Stimulated activated CD4-positive, alpha-beta T cell treated with anti-CD3 and anti-CD28 coated beads, TNF-alpha, amount 100 ng/mL, for 4 hours (primary cell): ENCODE data around the gene GPS2.
"Not testable (repeated sequence)": the region's sequence is repeated elsewhere in the genome, so short reads cannot be mapped to it uniquely, and the experiment has no call there.

Source experiments
- DNase-seq, 3 experiments: peaks; one replicate each; pipeline ENCODE4 v3.0.0-alpha.2; 2020; ENCODE audit warnings: low read depth in 3 of 3

The GPS2 gene

GRCh38 chr17:7314719-7315569 is at the start of gene GPS2:
TSS of gene GPS2 (minus strand) at chr17:7315360. CDS start at chr17:7315052, 308 bp downstream.
- DNase-seq: peak; percentile 81 to 87 (median 84)

GRCh38 chr17:7363311-7363710 is 48.2 kb upstream of the GPS2 start:
- no peak for DNase-seq

GRCh38 chr17:7361906-7362305 is 46.7 kb upstream of the GPS2 start:
- DNase-seq: no peak

GRCh38 chr17:7357381-7357780 is 42.2 kb upstream of the GPS2 start:
- no peak for DNase-seq

- no peak for DNase-seq
These were observed 41.6 kb upstream of the GPS2 start for GRCh38 chr17:7356756-7357155.

GRCh38 chr17:7356072-7356549 is 41.0 kb upstream of the GPS2 start:
- peak; percentile 68 to 79 (median 73) for DNase-seq

GRCh38 chr17:7355573-7355972 is 40.4 kb upstream of the GPS2 start:
- no peak for DNase-seq

GRCh38 chr17:7355053-7355452 is 39.9 kb upstream of the GPS2 start, which contains the start of gene TMEM95:
TSS of gene TMEM95 (plus strand) at chr17:7355156. CDS start at chr17:7355205, 49 bp downstream.
- no peak for DNase-seq

GRCh38 chr17:7354262-7354843 is 39.2 kb upstream of the GPS2 start:
- DNase-seq: no peak

GRCh38 chr17:7352910-7353635 is 37.9 kb upstream of the GPS2 start:
- no peak for DNase-seq

- DNase-seq: no peak
These were observed 37.3 kb upstream of the GPS2 start for GRCh38 chr17:7352503-7352889.

GRCh38 chr17:7351665-7352502 is 36.7 kb upstream of the GPS2 start, which contains the start of gene KCTD11:
TSS of gene KCTD11 (plus strand) at chr17:7352162.
- DNase-seq: peak; percentile 48 to 63 (median 51)

GRCh38 chr17:7348478-7349242 is 33.5 kb upstream of the GPS2 start:
- no peak for DNase-seq

- no peak for DNase-seq
These were observed 32.7 kb upstream of the GPS2 start for GRCh38 chr17:7347630-7348477.

- no peak for DNase-seq
These were observed 31.8 kb upstream of the GPS2 start for GRCh38 chr17:7346761-7347614.

- no peak for DNase-seq
These were observed 28.1 kb upstream of the GPS2 start for GRCh38 chr17:7343250-7343649.

GRCh38 chr17:7341842-7342241 is 26.7 kb upstream of the GPS2 start:
- DNase-seq: no peak

- DNase-seq: no peak
These were observed 25.0 kb upstream of the GPS2 start for GRCh38 chr17:7340179-7340578.

- not testable (repeated sequence) for DNase-seq
These were observed 22.4 kb upstream of the GPS2 start for GRCh38 chr17:7337600-7337999.
